Activated naive CD4-positive, alpha-beta T cell treated with Interleukin-2 at 50 U/mL for 16 hours (primary cell): Measurements from ENCODE around the gene FRG2C.
A peak's percentile ranks its signal among the peaks of the same experiment; 100 is the strongest.
"Not testable (repeated sequence)": the region's sequence is repeated elsewhere in the genome, so short reads cannot be mapped to it uniquely, and the experiment has no call there.

ENCODE experiments used
- DNase-seq: peaks from one replicate; pipeline ENCODE4 v3.0.0-alpha.2; 2020

The FRG2C gene

GRCh38 chr3:75664028-75664427 lies at the start of gene FRG2C:
Gene FRG2C (plus strand): TSS chr3:75664328. CDS start chr3:75664380, 52 bp downstream.
- not testable (repeated sequence) for DNase-seq

- not testable (repeated sequence) for DNase-seq
Observed at GRCh38 chr3:75618666-75619305, 45.3 kb upstream of the FRG2C start.

- DNase-seq = not testable (repeated sequence)
Observed at GRCh38 chr3:75619481-75620031, 44.6 kb upstream of the FRG2C start.

GRCh38 chr3:75621772-75622171 lies 42.4 kb upstream of the FRG2C start:
- not testable (repeated sequence) for DNase-seq

- DNase-seq = not testable (repeated sequence)
Observed at GRCh38 chr3:75623656-75624055, 40.5 kb upstream of the FRG2C start.

GRCh38 chr3:75630887-75631535 lies 33.1 kb upstream of the FRG2C start:
- DNase-seq = not testable (repeated sequence)

- no peak for DNase-seq
Observed at GRCh38 chr3:75631541-75631940, 32.6 kb upstream of the FRG2C start.

- not testable (repeated sequence) for DNase-seq
Observed at GRCh38 chr3:75638947-75639346, 25.2 kb upstream of the FRG2C start.

- peak; percentile 15 for DNase-seq
Observed at GRCh38 chr3:75641107-75641517, 23.0 kb upstream of the FRG2C start.

GRCh38 chr3:75643031-75643800 lies 20.9 kb upstream of the FRG2C start:
- DNase-seq = not testable (repeated sequence)

- DNase-seq = not testable (repeated sequence)
Observed at GRCh38 chr3:75645548-75645947, 18.6 kb upstream of the FRG2C start.

GRCh38 chr3:75650191-75650590 lies 13.9 kb upstream of the FRG2C start:
- no peak for DNase-seq

- not testable (repeated sequence) for DNase-seq
Observed at GRCh38 chr3:75655101-75655904, 8.8 kb upstream of the FRG2C start.

- not testable (repeated sequence) for DNase-seq
Observed at GRCh38 chr3:75655956-75656355, 8.2 kb upstream of the FRG2C start.

GRCh38 chr3:75658411-75659107 lies 5.6 kb upstream of the FRG2C start:
- DNase-seq = not testable (repeated sequence)

GRCh38 chr3:75659108-75659433 lies 5.1 kb upstream of the FRG2C start:
- DNase-seq = not testable (repeated sequence)

- DNase-seq = not testable (repeated sequence)
Observed at GRCh38 chr3:75665626-75666025, 1.5 kb downstream of the FRG2C start.

- not testable (repeated sequence) for DNase-seq
Observed at GRCh38 chr3:75667757-75668701, 3.9 kb downstream of the FRG2C start.

GRCh38 chr3:75668759-75669347 lies 4.7 kb downstream of the FRG2C start:
- peak; percentile 38 for DNase-seq
